GM12878 (cell line): ENCODE measurements around the gene DNAJC6. TPM values are rescaled to one million over a fixed set of nuclear protein-coding genes. Genes with fewer than 3 reads are reported as not detected.

Experiments
- ATAC-seq: fragments of 200-7000 bp; cut with Tn5 transposase; 3 replicates; pipeline ENCODE4 v1.9.1; 2020; ENCODE audit warnings: mild to moderate bottlenecking, moderate library complexity
- BruUV-seq: library from RNA; stranded (reverse); fragments of 400-500 nt; replicated peaks from 2 replicates; lab custom pipeline; 2021; lab: Mats Ljungman, UMichigan
- CTCF ChIA-PET: fragments of 300-600 bp; sonication (Branson Sonifier 250); formaldehyde crosslinking; extraction: SDS; loops from one replicate; lab custom pipeline; 2021; ENCODE audit warnings: inconsistent platforms; lab: Yijun Ruan, JAX
- POLR2A ChIA-PET: fragments of 350-600 bp; formaldehyde crosslinking; extraction: SDS; loops from one replicate; lab custom pipeline; 2021; ENCODE audit warnings: inconsistent platforms; lab: Charles Lee
- RAD21 ChIA-PET: fragments of 300-600 bp; sonication (Branson Sonifier 250); formaldehyde crosslinking; loops from one replicate; lab custom pipeline; 2023; ENCODE audit warnings: antibody characterized with exemption; ENCODE audit not compliant: unreplicated experiment; lab: Charles Lee
- SMC1A ChIA-PET: fragments of 300-600 bp; sonication (Branson Sonifier 250); formaldehyde crosslinking; loops from one replicate; lab custom pipeline; 2023; ENCODE audit not compliant: unreplicated experiment, uncharacterized antibody; lab: Charles Lee
- DNase-seq: peaks from one replicate; pipeline ENCODE4 v3.0.0-alpha.2; 2011; ENCODE audit warnings: low read depth, low spot score
- FAIRE-seq: peaks from 3 replicates; lab custom pipeline; 2011; peaks lifted over from hg19 to GRCh38; lab: Jason Lieb, UNC
- H2AFZ ChIP-seq: 2 replicates; pipeline ENCODE4 v1.6.0; 2011; ENCODE audit warnings: low read depth, low read length, control low read depth; ENCODE audit not compliant: control insufficient read depth
- H3K27ac ChIP-seq: 2 replicates; pipeline ENCODE4 v1.5.1; 2011; ENCODE audit warnings: control low read depth; ENCODE audit not compliant: control insufficient read depth, insufficient read depth
- H3K27me3 ChIP-seq, 2 experiments: replicated peaks in 1 of 2; 2 replicates each; pipeline versions ENCODE4 v1.6.0 to v1.6.1; 2011; ENCODE audit warnings: low read length in 1 of 2; ENCODE audit not compliant: control insufficient read depth in 2 of 2, insufficient read depth in 2 of 2
- H3K36me3 ChIP-seq, 2 experiments: 2 replicates each; pipeline ENCODE4 v1.5.1; 2011; ENCODE audit warnings: low read length in 1 of 2; ENCODE audit not compliant: control insufficient read depth in 2 of 2, insufficient read depth in 2 of 2
- H3K4me1 ChIP-seq: 2 replicates; pipeline ENCODE4 v1.6.1; 2011; ENCODE audit warnings: mild to moderate bottlenecking, low read length, moderate library complexity, mixed read lengths; ENCODE audit not compliant: control insufficient read depth, insufficient read depth
- H3K4me2 ChIP-seq: 2 replicates; pipeline ENCODE4 v1.6.0; 2011; ENCODE audit warnings: control low read depth; ENCODE audit not compliant: control insufficient read depth, insufficient read depth
- H3K4me3 ChIP-seq: fragments of 200-600 bp; sonication (generic); 2 replicates; pipeline ENCODE4 v1.5.1; 2016
- H3K79me2 ChIP-seq: 2 replicates; pipeline ENCODE4 v1.6.0; 2011; ENCODE audit warnings: low read length; ENCODE audit not compliant: control insufficient read depth, insufficient read depth
- H3K9ac ChIP-seq: 2 replicates; pipeline ENCODE4 v1.8.0; 2011; ENCODE audit warnings: low read length, control low read depth, mixed read lengths; ENCODE audit not compliant: control insufficient read depth, insufficient read depth
- H3K9me3 ChIP-seq: replicated peaks from 3 replicates; pipeline ENCODE4 v1.5.1; 2011; ENCODE audit warnings: mild to moderate bottlenecking, low read length; ENCODE audit not compliant: control insufficient read depth, insufficient read depth
- H4K20me1 ChIP-seq: 2 replicates; pipeline ENCODE4 v1.6.0; 2011; ENCODE audit not compliant: control insufficient read depth, insufficient read depth
- ATF7 ChIP-seq: fragments of 450-650 bp; IDR thresholded peaks from 2 replicates; pipeline ENCODE4 v1.6.1; 2016; ENCODE audit warnings: low read depth, mild to moderate bottlenecking
- BRCA1 ChIP-seq: IDR thresholded peaks from 2 replicates; pipeline ENCODE4 v1.6.1; 2011; ENCODE audit warnings: low read depth, low read length, improper control_type of control experiment
- CHD4 ChIP-seq: fragments of 200-600 bp; sonication (generic); IDR thresholded peaks from 2 replicates; pipeline ENCODE4 v1.6.1; 2016; ENCODE audit warnings: mild to moderate bottlenecking
- EED ChIP-seq: sonication (generic); IDR thresholded peaks from 2 replicates; pipeline ENCODE4 v1.6.1; 2016; ENCODE audit warnings: antibody characterized with exemption, low read depth
- ESRRA ChIP-seq: IDR thresholded peaks from 2 replicates; pipeline ENCODE4 v1.6.1; 2012; ENCODE audit warnings: mild to moderate bottlenecking, low read length, improper control_type of control experiment
- IKZF1 ChIP-seq: fragments of 450-650 bp; conservative IDR thresholded peaks from 2 replicates; pipeline ENCODE4 v1.6.1; 2017; ENCODE audit warnings: antibody characterized with exemption, mild to moderate bottlenecking
- KAT2A ChIP-seq: conservative IDR thresholded peaks from 2 replicates; pipeline ENCODE4 v1.6.1; 2011; ENCODE audit warnings: low read depth, low read length; ENCODE audit not compliant: control insufficient read depth
- MXI1 ChIP-seq: fragments of 150-350 bp; IDR thresholded peaks from 2 replicates; pipeline ENCODE4 v1.6.1; 2011; ENCODE audit warnings: low read depth, mild to moderate bottlenecking, inconsistent platforms, low read length, improper control_type of control experiment
- NBN ChIP-seq: fragments of 450-650 bp; IDR thresholded peaks from 2 replicates; pipeline ENCODE4 v1.6.1; 2016
- NFYA ChIP-seq: IDR thresholded peaks from 2 replicates; pipeline ENCODE4 v1.6.1; 2011; ENCODE audit warnings: low read depth, mild to moderate bottlenecking, low read length, improper control_type of control experiment, borderline replicate concordance
- NRF1 ChIP-seq: conservative IDR thresholded peaks from 2 replicates; pipeline ENCODE4 v1.6.1; 2011; ENCODE audit warnings: mild to moderate bottlenecking, low read depth, low read length, improper control_type of control experiment
- PAX8 ChIP-seq: fragments of 450-650 bp; IDR thresholded peaks from 2 replicates; pipeline ENCODE4 v1.6.1; 2017; ENCODE audit warnings: mild to moderate bottlenecking, moderate library complexity
- RFX5 ChIP-seq: IDR thresholded peaks from 2 replicates; pipeline ENCODE4 v1.6.1; 2011; ENCODE audit warnings: low read depth, low read length, improper control_type of control experiment
- SMAD5 ChIP-seq: IDR thresholded peaks from 2 replicates; pipeline ENCODE4 v1.6.1; 2016; ENCODE audit warnings: antibody characterized with exemption, low read depth
- SUZ12 ChIP-seq: fragments of 200-600 bp; sonication (generic); IDR thresholded peaks from one replicate; pipeline ENCODE4 v1.6.1; 2018; ENCODE audit warnings: antibody characterized with exemption, mild to moderate bottlenecking; ENCODE audit not compliant: unreplicated experiment
- TAF1 ChIP-seq: IDR thresholded peaks from 2 replicates; pipeline ENCODE4 v1.6.1; 2011; ENCODE audit warnings: mild to moderate bottlenecking, low read depth, low read length, borderline replicate concordance
- WGBS: methylation state at CpG from one replicate; pipeline ENCODE4 v1.1.6; 2016; ENCODE audit warnings: low lambda C conversion rate; ENCODE audit not compliant: insufficient replicate concordance, insufficient coverage; ENCODE audit errors: missing lambda C conversion rate; 5-methylcytosine and 5-hydroxymethylcytosine counted together
- in situ Hi-C: fragments of 300-500 bp; cut with MboI; formaldehyde crosslinking; loops from 9 replicates; pipeline ENCODE4 v1.14.3; 2018; ENCODE audit warnings: mixed read lengths
- intact Hi-C: fragments of 100-400 bp; cut with micrococcal nuclease; formaldehyde crosslinking; loops from one replicate; pipeline ENCODE4 v1.14.2; 2022; ENCODE audit not compliant: unreplicated experiment
- polyA plus RNA-seq, 11 experiments: library from polyadenylated mRNA; depleted of rRNA in 4 of 11; unstranded in 6 of 11; stranded (reverse) in 5 of 11; fragments of >200 nt; fragmentation: Nextera tagmentation in 4 of 11; fragmentation: Illumina TruSeq in 1 of 11; extraction: Ambion mirVana in 4 of 11; extraction: Trizol in 1 of 11; gene quantifications; 1 replicate in 1 of 11; 2 replicates in 10 of 11; pipeline versions ENCODE4 v1.2.1 to v1.2.3, GENCODE V29; 2011 to 2016; ENCODE audit warnings: inconsistent platforms in 2 of 11, missing spikeins in 2 of 11, low read depth in 1 of 11
- total RNA-seq, 4 experiments: library from RNA; depleted of rRNA in 3 of 4; stranded (reverse); fragments of >200 nt in 3 of 4; fragmentation: Illumina TruSeq in 1 of 4; extraction: Trizol in 1 of 4; gene quantifications; 2 replicates each; pipeline versions ENCODE4 v1.2.1 to v1.2.3, GENCODE V29; 2013 to 2021
- TF ChIP-seq, protein P1 (sequence below): IDR thresholded peaks from 2 replicates; pipeline ENCODE4 v1.6.1; 2012; ENCODE audit warnings: low read depth, low read length, improper control_type of control experiment
- TF ChIP-seq, protein P2 (sequence below): fragments of 450-650 bp; IDR thresholded peaks from 2 replicates; pipeline ENCODE4 v1.6.1; 2017; ENCODE audit warnings: borderline replicate concordance
- TF ChIP-seq, protein P3 (sequence below): fragments of 450-650 bp; IDR thresholded peaks from 2 replicates; pipeline ENCODE4 v1.6.1; 2016; ENCODE audit warnings: mild to moderate bottlenecking

DNAJC6 gene
- total and polyA plus RNA-seq, 10 of the 15 experiments (the other 5 are each of a cell fraction or from before 2014, with no cell fraction given), result 0.08 to 4.3 (median 2.7) TPM

DNA sequence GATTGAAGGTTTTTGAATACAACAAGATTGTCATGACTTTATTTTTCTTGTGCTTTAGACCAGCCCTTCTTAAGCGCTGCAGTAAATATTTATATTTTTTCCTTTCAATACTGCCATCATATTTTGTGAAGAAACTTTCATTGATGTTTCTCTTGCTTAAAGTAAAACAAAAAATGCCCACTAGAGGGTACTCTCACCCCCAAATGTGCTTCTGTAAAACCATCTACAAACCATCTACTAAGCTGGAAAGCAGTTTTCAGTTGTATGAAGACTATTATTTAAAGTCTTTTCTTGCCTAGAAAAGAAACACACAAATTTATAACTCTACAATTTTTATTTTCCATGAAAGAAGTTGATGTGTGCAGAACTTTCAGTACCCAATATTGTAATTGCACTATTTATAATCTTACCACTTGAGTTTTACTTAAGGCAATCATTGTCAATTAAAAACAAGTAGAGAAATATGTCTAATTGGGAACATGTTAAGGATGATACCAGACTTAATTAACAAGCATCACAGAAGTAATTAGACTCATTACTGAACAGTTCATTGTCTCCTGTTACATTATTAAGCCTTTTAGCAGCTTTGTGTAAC, 121.9 kb downstream of the DNAJC6 start (continued):
- TF ChIP-seq TAF1 (no peak), NBN (no peak), MXI1 (no peak), SUZ12 (no peak), EED (no peak), SMAD5 (no peak), IKZF1 (no peak), ESRRA (no peak), ATF7 (no peak), BRCA1 (no peak)
- TF ChIP-seq, protein P1, sequence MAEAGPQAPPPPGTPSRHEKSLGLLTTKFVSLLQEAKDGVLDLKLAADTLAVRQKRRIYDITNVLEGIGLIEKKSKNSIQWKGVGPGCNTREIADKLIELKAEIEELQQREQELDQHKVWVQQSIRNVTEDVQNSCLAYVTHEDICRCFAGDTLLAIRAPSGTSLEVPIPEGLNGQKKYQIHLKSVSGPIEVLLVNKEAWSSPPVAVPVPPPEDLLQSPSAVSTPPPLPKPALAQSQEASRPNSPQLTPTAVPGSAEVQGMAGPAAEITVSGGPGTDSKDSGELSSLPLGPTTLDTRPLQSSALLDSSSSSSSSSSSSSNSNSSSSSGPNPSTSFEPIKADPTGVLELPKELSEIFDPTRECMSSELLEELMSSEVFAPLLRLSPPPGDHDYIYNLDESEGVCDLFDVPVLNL, result no peak
- TF ChIP-seq, protein P2, sequence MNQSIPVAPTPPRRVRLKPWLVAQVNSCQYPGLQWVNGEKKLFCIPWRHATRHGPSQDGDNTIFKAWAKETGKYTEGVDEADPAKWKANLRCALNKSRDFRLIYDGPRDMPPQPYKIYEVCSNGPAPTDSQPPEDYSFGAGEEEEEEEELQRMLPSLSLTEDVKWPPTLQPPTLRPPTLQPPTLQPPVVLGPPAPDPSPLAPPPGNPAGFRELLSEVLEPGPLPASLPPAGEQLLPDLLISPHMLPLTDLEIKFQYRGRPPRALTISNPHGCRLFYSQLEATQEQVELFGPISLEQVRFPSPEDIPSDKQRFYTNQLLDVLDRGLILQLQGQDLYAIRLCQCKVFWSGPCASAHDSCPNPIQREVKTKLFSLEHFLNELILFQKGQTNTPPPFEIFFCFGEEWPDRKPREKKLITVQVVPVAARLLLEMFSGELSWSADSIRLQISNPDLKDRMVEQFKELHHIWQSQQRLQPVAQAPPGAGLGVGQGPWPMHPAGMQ, result no peak

DNA sequence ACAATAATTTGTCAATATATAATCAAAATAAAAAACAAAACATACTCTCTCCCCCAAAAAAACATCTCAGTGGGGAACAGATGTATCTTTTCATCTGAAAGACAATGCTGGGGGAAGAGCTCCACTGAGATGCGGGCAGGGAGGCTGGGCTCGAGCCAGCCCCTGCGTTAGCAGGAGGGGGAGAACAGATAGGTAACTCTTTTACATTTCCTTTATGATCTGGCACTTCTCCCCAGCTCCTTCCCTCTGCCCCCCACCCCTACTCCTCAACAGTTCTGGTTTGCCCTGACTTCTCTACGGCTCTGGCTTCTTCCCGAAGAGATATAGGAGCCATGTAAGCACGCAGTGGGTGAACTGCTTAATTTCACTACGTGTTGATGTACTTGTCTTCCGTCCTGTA, 123.6 kb downstream of the DNAJC6 start:
- H3K9ac ChIP-seq, result no peak overlapping the region
- H3K27me3 ChIP-seq, result no peaks in the 10 kb centered on the region
- no peak overlapping the region for H2AFZ ChIP-seq
- ATAC-seq, result no peak
- H3K36me3 ChIP-seq, result peaks cover 0 to 11% of the 10 kb centered on the region in 2 experiments; a peak in 3 of 4 replicates
- no peaks in the 10 kb centered on the region for H3K9me3 ChIP-seq
- intact Hi-C loops, result loop anchor here (10.0 kb wide), 1 partner anchor 198 kb away; no protein-coding TSS in a partner anchor
- H3K79me2 ChIP-seq, result no peaks in the 10 kb centered on the region
- no peak for FAIRE-seq
- TF ChIP-seq KAT2A, result no peak
- no peak for TF ChIP-seq NRF1
- no peak for TF ChIP-seq CHD4
- TF ChIP-seq, protein P3, sequence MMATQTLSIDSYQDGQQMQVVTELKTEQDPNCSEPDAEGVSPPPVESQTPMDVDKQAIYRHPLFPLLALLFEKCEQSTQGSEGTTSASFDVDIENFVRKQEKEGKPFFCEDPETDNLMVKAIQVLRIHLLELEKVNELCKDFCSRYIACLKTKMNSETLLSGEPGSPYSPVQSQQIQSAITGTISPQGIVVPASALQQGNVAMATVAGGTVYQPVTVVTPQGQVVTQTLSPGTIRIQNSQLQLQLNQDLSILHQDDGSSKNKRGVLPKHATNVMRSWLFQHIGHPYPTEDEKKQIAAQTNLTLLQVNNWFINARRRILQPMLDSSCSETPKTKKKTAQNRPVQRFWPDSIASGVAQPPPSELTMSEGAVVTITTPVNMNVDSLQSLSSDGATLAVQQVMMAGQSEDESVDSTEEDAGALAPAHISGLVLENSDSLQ, result no peak
- no peak for TF ChIP-seq NFYA
- TF ChIP-seq RFX5, result no peak
- no peak for TF ChIP-seq PAX8
- TF ChIP-seq EED, result no peak
- TF ChIP-seq, all 136 proteins: peak for 0
- in situ Hi-C loops, result no loop called here
- RAD21 ChIA-PET, result no interaction called here
- DNase-seq, result no peak
- no peak overlapping the region for H3K27ac ChIP-seq
- SMC1A ChIA-PET, result interaction anchor here (1.4 kb wide), 1 partner anchor 14 kb away, joined by 4 read pairs; no protein-coding TSS in a partner anchor
- H3K4me1 ChIP-seq, result no peaks in the 10 kb centered on the region
- no peaks in the 10 kb centered on the region for H4K20me1 ChIP-seq
- CTCF ChIA-PET, result interaction anchor here (1.6 to 4.8 kb wide), 2 partner anchors 13 to 255 kb away, joined by 4 to 30 read pairs; no protein-coding TSS in a partner anchor
- TSS peak; percentile 11 for BruUV-seq
- 77% methylated on average over 8 of the region's 8 CpGs for WGBS
- POLR2A ChIA-PET, result no interaction called here
- no peak overlapping the region for H3K4me2 ChIP-seq
- H3K4me3 ChIP-seq, result no peak overlapping the region
